GM12872 (cell line): ENCODE data around the gene RPS14.

Experiments
- CTCF ChIP-seq: IDR thresholded peaks from 3 replicates; pipeline ENCODE4 v1.5.1; 2011; ENCODE audit warnings: low read depth, mild to moderate bottlenecking, low read length, moderate library complexity; ENCODE audit not compliant: insufficient read depth

Gene RPS14

DNA sequence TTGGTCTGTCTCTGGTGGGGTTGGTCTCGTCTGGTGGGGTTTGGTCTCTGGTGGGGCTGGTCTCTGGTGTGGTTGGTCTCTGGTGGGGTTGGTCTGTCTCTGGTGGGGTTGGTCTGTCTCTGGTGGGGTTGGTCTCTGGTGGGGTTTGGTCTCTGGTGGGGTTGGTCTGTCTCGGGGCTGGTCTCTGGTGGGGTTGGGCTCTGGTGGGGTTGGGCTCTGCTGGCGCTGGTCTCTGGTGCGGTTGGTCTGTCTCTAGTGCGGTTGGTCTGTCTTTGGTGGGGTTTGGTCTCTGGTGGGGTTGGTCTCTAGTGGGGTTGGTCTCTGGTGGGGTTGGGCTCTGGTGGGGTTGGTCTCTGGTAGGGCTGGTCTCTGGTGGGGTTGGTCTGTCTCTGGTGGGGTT is 20.6 kb downstream of the RPS14 start:
- no peak for TF ChIP-seq CTCF

GRCh38 chr5:150428106-150428876 is 21.2 kb downstream of the RPS14 start:
- TF ChIP-seq CTCF, result no peak

GRCh38 chr5:150422758-150423157 is 26.8 kb downstream of the RPS14 start:
- TF ChIP-seq CTCF, result no peak

- TF ChIP-seq CTCF, result no peak
These were observed 27.5 kb downstream of the RPS14 start for GRCh38 chr5:150422075-150422474.

DNA sequence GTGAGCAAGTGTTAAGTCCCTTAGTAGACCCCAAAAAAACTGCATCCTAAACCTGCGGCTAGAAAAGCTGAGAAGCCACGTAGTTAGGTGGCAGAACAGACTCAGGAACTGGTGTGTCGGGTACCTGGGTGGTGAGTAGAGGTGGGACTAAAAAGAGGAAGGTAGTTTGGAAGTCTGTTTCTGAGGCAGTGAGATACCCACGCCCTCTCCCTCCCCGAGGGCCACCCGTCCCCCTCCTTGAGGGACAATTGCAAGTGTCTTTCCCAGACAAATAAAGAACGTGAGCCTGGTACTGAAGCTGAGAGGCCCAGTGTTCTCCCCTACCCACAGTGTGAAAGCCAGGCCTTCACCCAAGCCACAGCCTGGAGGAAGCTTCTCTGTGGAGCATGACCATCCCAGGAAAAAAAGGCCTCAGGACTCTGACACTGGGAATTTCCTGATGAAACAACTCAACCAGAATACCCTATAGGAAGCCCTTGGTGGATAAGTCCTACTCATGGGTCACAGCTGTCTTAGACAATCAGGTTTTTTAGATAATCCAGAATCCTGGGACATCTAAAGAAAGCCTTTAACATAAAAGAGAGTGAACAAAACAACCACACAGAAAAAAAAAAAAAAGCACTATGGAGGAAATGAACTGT is 29.8 kb downstream of the RPS14 start:
- TF ChIP-seq CTCF, result no peak

DNA sequence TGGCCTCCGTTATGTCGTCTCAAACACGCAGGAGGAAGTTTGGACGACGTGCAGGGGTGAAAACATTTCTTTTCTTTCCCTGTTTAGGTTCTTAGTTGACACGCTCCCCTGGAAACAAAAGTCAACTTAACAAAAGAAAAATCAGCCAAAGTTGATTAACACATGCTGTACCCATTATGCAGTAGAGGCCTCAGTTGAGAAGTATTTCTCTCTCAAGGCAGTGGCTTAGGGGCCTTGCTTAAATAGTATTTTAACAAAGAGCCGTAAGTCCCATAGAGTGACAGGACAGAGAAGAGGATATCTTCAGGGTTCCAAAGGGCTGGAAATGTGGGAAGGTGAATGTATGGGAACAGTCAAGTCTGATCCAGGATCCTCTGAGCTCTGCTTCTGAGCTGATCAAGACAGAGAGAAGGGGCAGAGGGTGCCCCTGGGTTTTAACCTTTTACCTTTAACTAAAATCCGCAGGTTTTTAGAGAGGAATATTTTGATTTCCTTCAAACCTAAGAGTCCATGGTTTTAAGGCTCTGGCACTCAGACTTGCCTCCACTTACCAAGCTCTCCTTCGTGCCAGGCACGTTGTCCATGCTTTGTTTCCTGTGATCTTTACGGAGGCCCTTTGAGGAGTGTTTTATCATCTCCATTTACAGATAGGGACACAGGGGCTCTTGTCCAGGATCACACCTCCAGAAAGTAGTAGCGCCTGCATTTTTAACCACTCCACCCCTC is 36.2 kb downstream of the RPS14 start:
- no peak for TF ChIP-seq CTCF
